ENCODE data around the gene SULT1C2.
"Not testable (repeated sequence)": the region's sequence is repeated elsewhere in the genome, so short reads cannot be mapped to it uniquely, and the experiment has no call there.

Gene SULT1C2

GRCh38 chr2:108288534-108289106, at the start of gene SULT1C2:
TSS of gene SULT1C2 (plus strand) at chr2:108288895. CDS start at chr2:108293668, 4,773 bp downstream.
- no peak for DNase-seq (ENCODE audit: low read depth)

GRCh38 chr2:108239786-108240185, 48.9 kb upstream of the SULT1C2 start, which contains the start of gene SULT1C3:
TSS of gene SULT1C3 (plus strand) at chr2:108239968. CDS start at chr2:108247195, 7,227 bp downstream.
- DNase-seq (ENCODE audit: low read depth) = no peak

- no peak for DNase-seq (ENCODE audit: low read depth)
Measured at GRCh38 chr2:108240966-108241365, 47.7 kb upstream of the SULT1C2 start.

- peak; percentile 32 for DNase-seq (ENCODE audit: low read depth)
Measured at GRCh38 chr2:108243566-108243965, 45.1 kb upstream of the SULT1C2 start.

GRCh38 chr2:108244667-108245414, 43.9 kb upstream of the SULT1C2 start:
- DNase-seq (ENCODE audit: low read depth) = no peak

GRCh38 chr2:108253106-108253505, 35.6 kb upstream of the SULT1C2 start:
- no peak for DNase-seq (ENCODE audit: low read depth)

- peak; percentile 53 for DNase-seq (ENCODE audit: low read depth)
Measured at GRCh38 chr2:108257757-108258331, 30.9 kb upstream of the SULT1C2 start.

- no peak for DNase-seq (ENCODE audit: low read depth)
Measured at GRCh38 chr2:108260773-108261172, 27.9 kb upstream of the SULT1C2 start.

GRCh38 chr2:108262036-108262435, 26.7 kb upstream of the SULT1C2 start:
- DNase-seq (ENCODE audit: low read depth) = no peak

GRCh38 chr2:108263401-108263800, 25.3 kb upstream of the SULT1C2 start:
- DNase-seq (ENCODE audit: low read depth) = no peak

- DNase-seq (ENCODE audit: low read depth) = no peak
Measured at GRCh38 chr2:108266218-108266617, 22.5 kb upstream of the SULT1C2 start.

- DNase-seq (ENCODE audit: low read depth) = peak; percentile 22
Measured at GRCh38 chr2:108267101-108267500, 21.6 kb upstream of the SULT1C2 start.

- peak; percentile 79 for DNase-seq (ENCODE audit: low read depth)
Measured at GRCh38 chr2:108268001-108268400, 20.7 kb upstream of the SULT1C2 start.

- no peak for DNase-seq (ENCODE audit: low read depth)
Measured at GRCh38 chr2:108270346-108270745, 18.3 kb upstream of the SULT1C2 start.

GRCh38 chr2:108270768-108271506, 17.8 kb upstream of the SULT1C2 start:
- no peak for DNase-seq (ENCODE audit: low read depth)

- DNase-seq (ENCODE audit: low read depth) = peak; percentile 52
Measured at GRCh38 chr2:108271691-108272253, 16.9 kb upstream of the SULT1C2 start.

GRCh38 chr2:108278631-108279030, 10.1 kb upstream of the SULT1C2 start:
- peak; percentile 33 for DNase-seq (ENCODE audit: low read depth)

- DNase-seq (ENCODE audit: low read depth) = no peak
Measured at GRCh38 chr2:108279468-108279867, 9.2 kb upstream of the SULT1C2 start.

- no peak for DNase-seq (ENCODE audit: low read depth)
Measured at GRCh38 chr2:108280466-108280865, 8.2 kb upstream of the SULT1C2 start.

GRCh38 chr2:108284566-108284965, 4.1 kb upstream of the SULT1C2 start:
- not testable (repeated sequence) for DNase-seq (ENCODE audit: low read depth)

GRCh38 chr2:108285616-108286015, 3.1 kb upstream of the SULT1C2 start:
- DNase-seq (ENCODE audit: low read depth) = no peak

GRCh38 chr2:108287169-108287568, 1.5 kb upstream of the SULT1C2 start:
- no peak for DNase-seq (ENCODE audit: low read depth)

All from HS-5 (cell line).